Motor neuron (in vitro differentiated cells): ENCODE results near the gene PAPSS1. TPM values are rescaled to one million over a fixed set of nuclear protein-coding genes. Genes with fewer than 3 reads are reported as not detected.

ENCODE experiments used
- ATAC-seq, 8 experiments: fragments of 200-7000 bp; cut with Tn5 transposase; replicated peaks in 6 of 8; 2 replicates each; pipeline ENCODE4 v1.8.0; 2021; ENCODE audit warnings: mild to moderate bottlenecking in 8 of 8, moderate library complexity in 8 of 8
- H3K27ac ChIP-seq, 2 donors: fragments of 250-450 bp; sonication (Bioruptor Pico); 2 replicates each; pipeline ENCODE4 v1.9.0; 2021; ENCODE audit warnings: antibody characterized with exemption in 2 of 2, mild to moderate bottlenecking in 2 of 2, moderate library complexity in 1 of 2
- H3K4me1 ChIP-seq, 2 donors: fragments of 250-450 bp; sonication (Bioruptor Pico); replicated peaks in 1 of 2; 2 replicates each; pipeline ENCODE4 v1.6.1; 2021; ENCODE audit warnings: antibody characterized with exemption in 2 of 2, mild to moderate bottlenecking in 2 of 2, moderate library complexity in 1 of 2
- H3K4me3 ChIP-seq, 5 donors: fragments of 250-450 bp; sonication (Bioruptor Pico); 2 replicates each; pipeline ENCODE4 v1.9.0; 2021; ENCODE audit warnings: antibody characterized with exemption in 5 of 5, mild to moderate bottlenecking in 5 of 5, moderate library complexity in 4 of 5
- WGBS, 10 experiments: fragments of 450-650 bp; shearing (Covaris generic); methylation state at CpG; one replicate each; pipeline ENCODE4 v1.0.0; 2022; 5-methylcytosine and 5-hydroxymethylcytosine counted together
- in situ Hi-C, 9 experiments: fragments of 400-800 bp; cut with MboI; loops; one replicate each; pipeline ENCODE4 v1.15.0; 2021; ENCODE audit warnings: low sequenced_read_pairs in 9 of 9, low pct_unique_long_range_greater_than_20kb in 2 of 9; ENCODE audit not compliant: unreplicated experiment in 9 of 9
- total RNA-seq, 8 experiments: library from RNA; unstranded; fragments of 300-600 nt; gene quantifications; 2 replicates each; pipeline versions ENCODE4 v1.2.3 to v1.2.4, GENCODE V29; 2022

The PAPSS1 gene
- 10 to 100 TPM; 55.1 to 97.3 (median 77.7) TPM for total RNA-seq

DNA sequence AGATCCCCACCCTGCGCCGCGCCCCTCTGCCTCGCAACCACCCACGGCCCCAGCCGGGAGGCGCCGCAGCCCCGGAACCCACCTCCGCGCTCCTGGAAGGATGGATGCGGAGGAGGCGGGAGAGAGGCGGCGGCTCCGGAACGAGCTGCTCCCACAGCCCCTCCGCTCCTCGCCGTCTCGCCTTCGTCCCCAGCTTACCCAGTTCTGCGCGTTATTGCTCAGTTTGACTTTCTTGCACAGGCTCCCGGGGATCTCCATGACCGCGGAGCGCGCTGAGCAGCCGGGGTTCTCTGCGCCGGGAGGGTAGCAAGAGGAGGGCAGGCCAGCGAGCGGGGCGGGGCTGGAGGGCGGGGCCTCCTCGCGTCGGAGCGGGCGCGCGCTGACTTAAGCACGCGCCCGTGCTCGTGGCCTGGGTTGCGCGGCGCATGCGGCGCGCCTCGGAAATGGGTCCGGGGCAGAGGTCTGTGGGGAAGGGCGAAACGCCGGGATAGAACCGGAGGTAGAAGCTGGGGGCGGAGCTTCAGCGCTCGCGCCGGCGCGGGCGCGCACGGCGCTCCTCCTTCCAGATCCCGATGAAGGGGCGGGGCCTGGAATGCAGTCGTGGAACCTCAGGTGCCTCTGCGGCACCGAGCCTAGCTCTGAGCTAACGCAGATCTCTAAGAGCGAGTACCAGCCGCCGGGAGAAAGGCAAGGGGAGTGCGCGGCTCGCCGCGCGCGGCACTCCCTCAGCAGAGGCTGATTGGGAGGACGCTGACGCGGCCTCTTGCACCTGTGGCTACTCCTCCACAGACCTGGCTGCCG lies at the start of gene PAPSS1:
Gene PAPSS1, minus strand, starts transcription at position 313 of the 801 bp plus-strand sequence. Its CDS starts 55 bp downstream, at position 258.
- peak; percentile 87 to 93 (median 91) for ATAC-seq
- in situ Hi-C loops = no loop called here
- Histone ChIP-seq H3K27ac (peak within 1 kb of the TSS; percentile 85 to 87), H3K4me1 (peaks cover 13 to 17% of the 10 kb centered on the region in 2 donors), H3K4me3 (peak within 1 kb of the TSS; percentile 64 to 89 (median 80))
- 0 to 1% (median 0%) methylated on average over 2 to 42 of the region's 90 CpGs; no CpG with 5 or more reads in 4 of the 10 experiments for WGBS, 10 experiments

DNA sequence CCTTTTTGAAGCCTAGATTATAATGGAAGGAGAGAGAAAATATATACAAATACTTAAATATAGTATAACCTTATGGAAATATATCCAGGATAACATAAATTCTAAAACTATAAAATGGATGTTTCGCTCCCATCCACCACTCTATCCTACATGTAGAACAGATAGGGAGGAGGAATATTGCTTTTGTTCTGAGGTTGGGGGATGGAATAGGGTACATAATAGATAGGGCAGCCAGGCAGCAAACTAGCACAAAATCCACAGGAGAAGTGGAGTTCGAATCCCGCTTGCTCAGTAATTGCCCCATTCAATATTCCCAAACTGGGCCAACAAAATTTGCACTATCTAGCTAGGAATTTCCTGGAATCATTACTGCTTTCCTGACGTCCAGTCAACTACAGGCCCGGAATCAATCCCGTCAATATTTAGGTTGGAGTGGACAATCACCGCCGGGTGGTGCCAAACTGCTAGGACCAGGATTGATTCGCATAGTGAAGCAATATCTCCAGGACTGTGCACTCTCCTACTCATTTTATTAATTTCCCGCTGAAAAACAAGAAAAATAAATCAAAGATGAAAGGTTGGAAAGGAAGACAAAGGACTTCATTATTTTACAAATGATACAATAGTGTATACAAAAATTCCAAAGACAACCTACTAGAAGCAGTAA lies 40.4 kb upstream of the PAPSS1 start:
- WGBS, 10 experiments = 63 to 100% (median 85%) methylated on average over 3 to 10 of the region's 10 CpGs

DNA sequence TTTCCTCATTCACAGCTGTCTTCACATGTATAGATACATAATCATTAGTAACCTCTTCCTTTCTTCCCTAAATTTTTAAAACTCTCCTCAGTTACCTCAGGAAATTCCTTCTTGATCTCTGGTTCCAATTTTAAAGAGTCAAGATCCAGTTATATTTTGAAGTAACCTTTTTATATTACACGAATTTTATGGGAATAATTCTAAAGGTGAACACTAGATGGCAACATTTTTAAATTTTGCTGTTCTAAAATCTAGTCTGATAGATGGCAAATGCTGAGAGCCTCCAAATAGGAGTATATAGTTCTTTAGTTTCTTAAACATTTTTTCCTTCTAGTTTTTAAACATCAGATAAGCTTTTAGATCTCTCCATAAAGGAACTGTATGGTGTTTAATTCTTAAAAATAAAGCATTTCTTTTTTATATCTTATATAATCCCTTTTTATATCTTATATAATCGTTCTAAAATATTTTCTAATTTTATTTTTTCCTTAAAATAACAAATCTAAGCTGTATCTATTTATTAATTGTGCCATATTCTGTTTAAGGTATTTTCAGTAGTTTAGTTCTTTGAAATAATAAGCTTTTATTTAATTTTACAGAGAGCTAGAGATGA lies 37.9 kb upstream of the PAPSS1 start:
- WGBS, 10 experiments = 45 to 63% (median 51%) methylated on average over 2 of the region's 2 CpGs
- no peak for ATAC-seq
- in situ Hi-C loops = loop anchor here in 5 of 9 experiments (10.0 to 25.0 kb wide), 2 partner anchors 154 to 157 kb away; no protein-coding TSS in a partner anchor

More for the DNA sequence above, 40.4 kb upstream of the PAPSS1 start:
- H3K27ac ChIP-seq = no peak overlapping the region
- no peaks in the 10 kb centered on the region for H3K4me1 ChIP-seq
- peak in 1 of 8 experiments; percentile 34 for ATAC-seq
- in situ Hi-C loops = loop anchor here in 4 of 9 experiments (25.0 kb wide), 1 partner anchor 152 kb away; no protein-coding TSS in a partner anchor
- H3K4me3 ChIP-seq = no peak overlapping the region

DNA sequence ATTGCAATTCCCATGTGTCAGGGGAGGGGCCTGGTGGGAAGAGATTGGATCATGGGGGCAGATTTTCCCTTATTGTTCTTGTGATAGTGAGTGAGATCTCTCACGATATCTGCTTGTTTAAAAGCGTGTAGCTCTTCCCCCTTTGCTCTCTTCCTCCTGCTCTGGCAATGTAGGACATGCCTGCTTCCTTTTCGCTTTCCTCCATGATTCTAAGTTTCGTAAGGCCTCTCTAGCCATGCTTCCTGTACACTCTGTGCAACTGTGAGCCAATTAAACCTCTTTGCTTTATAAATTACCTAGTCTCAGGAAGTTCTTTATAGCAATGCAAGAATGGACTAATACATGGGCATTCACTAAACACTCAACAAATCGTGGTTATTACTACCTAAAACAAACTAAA lies 37.2 kb upstream of the PAPSS1 start:
- no peaks in the 10 kb centered on the region for H3K4me1 ChIP-seq
- in situ Hi-C loops = loop anchor here in 5 of 9 experiments (10.0 to 25.0 kb wide), 2 partner anchors 155 to 158 kb away; no protein-coding TSS in a partner anchor
- WGBS, 10 experiments = 50 to 98% (median 89%) methylated on average over 1 to 5 of the region's 5 CpGs; no CpG with 5 or more reads in 1 of the 10 experiments
- no peak overlapping the region for H3K4me3 ChIP-seq
- ATAC-seq = no peak
- H3K27ac ChIP-seq = no peak overlapping the region

More for the DNA sequence above, 37.9 kb upstream of the PAPSS1 start:
- Histone ChIP-seq H3K27ac (no peak overlapping the region), H3K4me1 (no peaks in the 10 kb centered on the region), H3K4me3 (no peak overlapping the region)

DNA sequence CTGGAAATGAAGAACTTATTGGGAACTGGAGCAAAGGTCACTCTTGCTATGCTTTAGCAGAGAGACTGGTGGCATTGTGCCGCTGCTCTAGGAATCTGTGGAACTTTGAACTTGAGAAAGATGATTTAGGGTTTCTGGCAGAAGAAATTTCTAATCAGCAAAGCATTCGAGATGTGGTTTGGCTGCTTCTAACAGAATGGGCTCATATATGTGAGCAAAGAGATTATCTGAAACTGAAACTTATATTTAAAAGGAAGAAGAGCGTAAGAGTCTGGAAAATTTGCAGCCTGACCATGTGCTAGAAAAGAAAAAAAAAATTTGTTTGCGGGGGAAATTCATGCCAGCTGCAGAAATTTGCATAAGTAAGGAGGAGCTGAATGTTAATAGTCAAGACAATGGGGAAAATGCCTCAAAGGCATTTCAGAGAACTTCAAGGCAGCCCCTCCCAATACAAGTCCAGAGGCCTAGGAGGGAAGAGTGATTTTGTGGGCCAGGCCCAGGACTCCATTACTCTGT lies 35.9 kb upstream of the PAPSS1 start:
- Histone ChIP-seq H3K27ac (no peak overlapping the region), H3K4me3 (no peak overlapping the region), H3K4me1 (no peaks in the 10 kb centered on the region)
- in situ Hi-C loops = loop anchor here in 5 of 9 experiments (10.0 to 25.0 kb wide), 2 partner anchors 156 to 159 kb away; no protein-coding TSS in a partner anchor
- WGBS, 10 experiments = 3 to 92% (median 59%) methylated on average over 2 to 4 of the region's 4 CpGs
- ATAC-seq = peak in 3 of 8 experiments; percentile 92 to 97 (median 96)

DNA sequence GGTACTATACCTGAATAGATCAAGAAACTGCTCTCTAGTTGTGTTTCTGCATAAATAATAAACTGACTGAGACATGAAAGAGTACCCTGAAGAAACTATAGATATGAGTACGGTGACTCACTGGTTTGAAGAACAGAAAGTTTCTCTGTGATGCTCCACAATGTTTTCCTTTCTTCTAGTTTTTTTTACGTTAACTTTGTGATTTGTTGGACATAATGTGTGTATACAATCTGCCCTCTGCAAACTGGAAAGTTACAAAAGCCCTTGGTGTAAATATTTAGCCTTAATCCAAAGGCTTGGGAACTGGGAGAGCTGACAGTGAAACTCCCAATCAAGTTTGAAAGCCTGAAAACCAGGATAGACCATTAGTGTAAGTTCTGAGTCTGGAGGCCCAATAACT lies 31.6 kb upstream of the PAPSS1 start:
- H3K4me3 ChIP-seq = no peak overlapping the region
- in situ Hi-C loops = loop anchor here in 5 of 9 experiments (10.0 to 25.0 kb wide), 2 partner anchors 161 to 163 kb away; no protein-coding TSS in a partner anchor
- no peak overlapping the region for H3K27ac ChIP-seq
- no peaks in the 10 kb centered on the region for H3K4me1 ChIP-seq
- 0 to 100% (median 89%) methylated on average over 1 to 2 of the region's 2 CpGs; no CpG with 5 or more reads in 1 of the 10 experiments for WGBS, 10 experiments
- ATAC-seq = no peak

DNA sequence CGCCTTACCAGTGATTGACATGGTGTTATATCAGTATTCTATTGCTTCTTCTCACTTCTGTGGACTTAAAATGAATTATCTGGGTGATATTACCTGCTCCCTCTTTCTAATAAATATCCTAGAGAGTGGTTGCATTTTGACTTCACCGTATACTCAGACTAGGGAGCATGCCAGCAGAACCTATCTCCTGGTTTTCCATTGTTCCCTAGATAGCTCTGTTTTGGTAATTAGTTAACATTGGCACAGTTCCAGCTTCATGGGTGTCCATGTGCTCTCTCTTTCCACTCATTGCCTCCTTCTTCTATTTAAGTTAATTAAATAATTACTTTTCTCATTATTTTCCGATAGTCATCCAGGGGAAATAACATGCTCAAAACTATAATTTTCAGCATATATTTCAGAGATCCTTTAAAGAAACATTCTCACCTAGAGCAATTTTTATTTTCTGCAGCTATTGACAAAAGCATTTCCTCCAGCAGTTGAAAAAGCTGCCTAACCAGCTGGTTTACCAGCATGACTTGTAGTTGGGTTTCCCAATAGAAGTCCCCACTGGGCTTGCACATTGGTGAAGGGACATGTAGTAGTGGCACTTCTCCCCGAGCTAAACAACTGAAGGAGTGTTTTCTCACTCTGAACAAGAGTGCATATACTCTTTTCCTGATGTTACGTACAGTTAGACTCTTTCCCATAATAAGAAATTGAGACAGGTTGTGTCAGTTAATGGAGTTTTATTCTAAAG lies 27.9 kb upstream of the PAPSS1 start:
- ATAC-seq = no peak
- Histone ChIP-seq H3K4me1 (no peaks in the 10 kb centered on the region), H3K27ac (no peak overlapping the region), H3K4me3 (no peak overlapping the region)
- in situ Hi-C loops = no loop called here
- WGBS, 10 experiments = 59 to 100% (median 86%) methylated on average over 1 to 5 of the region's 5 CpGs

DNA sequence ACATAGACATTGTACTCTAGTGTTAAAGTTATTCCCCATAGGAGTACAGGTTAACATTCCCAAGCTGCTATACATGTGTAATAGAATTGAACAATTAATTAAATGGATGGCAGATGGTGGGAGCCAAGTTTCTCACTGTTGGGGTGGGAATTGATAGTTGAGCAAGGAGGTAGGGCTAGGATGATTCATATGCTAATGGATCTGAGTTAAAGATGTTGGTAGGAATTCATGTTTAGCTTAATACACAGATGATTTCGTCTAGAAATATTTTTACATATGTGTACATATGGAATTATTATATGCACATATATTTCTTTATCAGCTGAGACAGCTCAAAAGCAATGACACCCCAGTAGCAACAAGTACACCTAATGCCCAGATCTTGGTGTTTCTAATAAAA lies 26.1 kb upstream of the PAPSS1 start:
- no peaks in the 10 kb centered on the region for H3K4me1 ChIP-seq
- ATAC-seq = peak in 3 of 8 experiments; percentile 49 to 85 (median 67)
- H3K4me3 ChIP-seq = no peak overlapping the region
- in situ Hi-C loops = no loop called here
- no peak overlapping the region for H3K27ac ChIP-seq
- WGBS, 10 experiments = 0 to 73% (median 11%) methylated on average over 1 of the region's 1 CpG; no CpG with 5 or more reads in 3 of the 10 experiments

DNA sequence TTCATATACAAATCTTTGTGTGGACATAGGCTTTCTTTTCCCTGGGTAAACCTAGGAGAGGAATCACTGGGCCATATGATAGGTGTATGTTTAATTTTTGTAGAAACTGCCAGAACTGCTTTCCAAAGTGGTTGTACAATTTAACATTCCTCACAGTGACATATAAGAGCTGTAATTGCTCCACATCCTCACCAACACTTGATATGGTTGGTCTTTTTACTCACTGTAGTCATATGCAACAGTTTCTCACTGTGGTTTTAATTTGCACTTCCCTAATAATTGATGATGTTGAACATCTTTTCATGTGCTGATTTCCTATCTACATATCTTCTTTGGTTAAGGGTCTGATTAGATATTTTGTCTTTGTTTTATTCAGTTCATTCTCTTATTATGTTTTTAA lies 24.5 kb upstream of the PAPSS1 start:
- no peak for ATAC-seq

DNA sequence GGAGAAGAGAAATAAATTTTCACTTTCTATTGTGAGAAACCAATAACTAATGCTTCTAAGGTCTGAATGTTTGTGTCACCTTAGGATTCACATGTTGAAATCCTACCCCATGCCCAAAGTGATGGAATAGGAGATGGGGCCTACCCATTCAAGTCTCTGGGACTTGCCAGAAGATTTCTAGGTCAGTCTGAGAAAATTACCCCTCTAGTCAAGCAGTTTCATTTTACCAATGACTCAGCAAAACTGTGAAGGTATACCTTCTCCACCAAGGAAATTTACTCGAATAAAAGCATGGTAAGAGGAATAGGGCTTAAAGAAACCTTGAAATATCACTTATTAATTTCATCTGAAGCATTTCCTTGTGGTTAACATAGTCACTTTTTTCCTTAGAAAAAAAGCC lies 23.5 kb upstream of the PAPSS1 start:
- no peak for ATAC-seq
- no peaks in the 10 kb centered on the region for H3K4me1 ChIP-seq
- in situ Hi-C loops = no loop called here
- no peak overlapping the region for H3K4me3 ChIP-seq
- H3K27ac ChIP-seq = no peak overlapping the region
- 60 to 92% (median 86%) methylated on average over 1 of the region's 1 CpG; no CpG with 5 or more reads in 3 of the 10 experiments for WGBS, 10 experiments

More for the DNA sequence above, 24.5 kb upstream of the PAPSS1 start:
- Histone ChIP-seq H3K27ac (no peak overlapping the region), H3K4me1 (no peaks in the 10 kb centered on the region), H3K4me3 (no peak overlapping the region)
- in situ Hi-C loops = no loop called here

DNA sequence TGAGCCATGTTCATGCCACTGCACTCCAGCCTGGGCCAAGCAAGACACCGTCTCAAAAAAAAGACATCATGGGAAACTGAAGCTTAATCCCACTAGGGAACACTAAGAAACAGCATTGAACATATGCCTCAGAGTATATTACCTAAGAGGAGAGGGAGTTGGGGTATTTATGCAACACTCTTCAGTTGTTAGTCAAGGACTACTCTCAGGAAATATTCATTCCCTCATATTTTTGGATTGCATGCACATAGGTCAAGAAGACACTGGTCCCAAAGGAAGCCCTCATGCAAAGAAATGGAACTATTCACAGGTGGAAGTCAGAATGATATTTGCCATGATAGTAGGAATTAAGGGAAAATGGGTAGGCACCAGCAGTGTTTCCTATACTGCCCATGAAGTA lies 22.8 kb upstream of the PAPSS1 start:
- ATAC-seq = no peak
- WGBS, 10 experiments = 86 to 100% (median 100%) methylated on average over 1 of the region's 1 CpG; no CpG with 5 or more reads in 7 of the 10 experiments
- H3K4me1 ChIP-seq = no peaks in the 10 kb centered on the region
- H3K27ac ChIP-seq = no peak overlapping the region
- in situ Hi-C loops = no loop called here
- no peak overlapping the region for H3K4me3 ChIP-seq

DNA sequence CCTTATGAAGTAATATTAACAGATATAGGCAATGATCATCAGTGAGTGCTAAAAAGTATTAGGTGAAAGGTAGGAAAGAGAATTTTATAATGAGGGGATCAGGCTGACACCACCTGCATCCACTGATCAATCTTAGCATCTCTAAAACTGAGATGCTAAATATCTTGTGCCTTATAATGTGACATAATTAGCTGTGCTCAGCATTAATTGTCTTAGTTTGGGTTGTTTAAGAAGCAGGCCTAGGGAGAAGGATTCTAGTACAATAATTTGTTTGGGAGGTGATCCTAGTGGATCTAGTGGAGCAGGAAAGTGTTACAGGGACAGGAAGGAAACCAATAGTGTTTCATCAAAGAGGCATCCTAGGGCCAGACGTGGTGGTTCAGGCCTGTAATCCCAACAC lies 22.2 kb upstream of the PAPSS1 start:
- H3K4me1 ChIP-seq = no peaks in the 10 kb centered on the region
- no peak for ATAC-seq
- 67 to 88% (median 73%) methylated on average over 1 of the region's 1 CpG; no CpG with 5 or more reads in 6 of the 10 experiments for WGBS, 10 experiments
- no peak overlapping the region for H3K27ac ChIP-seq
- no peak overlapping the region for H3K4me3 ChIP-seq
- in situ Hi-C loops = no loop called here
